ENCODE measurements around the gene NAT9.

- TF ChIP-seq CTCF (IDR thresholded peaks at IDR 0.05 in 8 of 11, conservative IDR thresholded peaks at IDR 0.05 in 3 of 11) (no peak), POLR2A (IDR thresholded peaks at IDR 0.05) (no peak), POLR2AphosphoS5 (IDR thresholded peaks at IDR 0.05) (no peak)
Observed at GRCh38 chr17:74775409-74776043, 619 bp downstream of the NAT9 start.

Measured in spleen (tissue), 7 donors.